ENCODE results near the gene RNF149.
A peak's percentile ranks its signal among the peaks of the same experiment; 100 is the strongest.

Gene RNF149

DNA sequence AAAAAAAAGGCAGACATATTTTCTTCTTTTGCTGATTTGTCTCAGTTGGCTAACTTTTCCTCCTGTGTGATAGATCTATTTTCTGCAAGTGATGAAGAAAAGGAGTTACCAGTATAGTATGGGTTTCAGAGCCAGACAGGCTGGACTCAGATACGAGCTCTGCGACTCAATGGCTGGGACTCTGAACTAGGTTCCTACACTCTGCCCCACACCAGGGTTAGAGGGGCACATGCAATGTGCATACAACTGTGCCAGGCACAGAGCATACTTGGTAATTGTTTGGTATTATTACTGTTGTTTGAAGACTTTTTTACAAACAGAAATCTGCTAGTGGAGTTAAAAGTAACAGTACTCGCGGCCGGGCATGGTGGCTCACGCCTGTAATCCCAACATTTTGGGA lies 21.8 kb downstream of the RNF149 start:
- no peak for DNase-seq (ENCODE audit: insufficient read length)
- TF ChIP-seq TAF1 (IDR thresholded peaks at IDR 0.05; ENCODE audit: borderline replicate concordance, low read depth, low read length) = no peak
- no peak for TF ChIP-seq POLR2A (IDR thresholded peaks at IDR 0.05; ENCODE audit: low read depth, low read length)
- no peak for TF ChIP-seq POLR2AphosphoS5 (IDR thresholded peaks at IDR 0.05; ENCODE audit: low read depth, low read length)
- no peak for FAIRE-seq

DNA sequence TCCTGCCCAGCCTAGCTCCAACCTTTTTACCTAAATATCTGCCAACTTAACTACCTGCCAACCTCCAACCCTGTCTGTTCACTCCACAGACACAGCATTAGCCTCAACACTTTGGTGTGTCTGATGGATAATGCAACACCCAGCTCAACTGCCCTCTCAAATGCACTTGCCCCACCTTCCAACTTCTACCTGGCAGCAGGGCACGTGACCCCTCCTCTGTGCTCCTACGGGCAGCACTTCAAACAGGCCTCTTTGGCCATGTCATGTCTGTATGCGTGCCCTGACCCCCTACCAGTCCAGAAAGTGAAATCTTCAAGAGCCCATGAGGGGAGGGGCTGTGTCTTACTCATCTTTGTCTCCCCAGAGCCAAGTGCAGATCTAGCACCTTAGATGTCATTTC lies 25.5 kb downstream of the RNF149 start:
- DNase-seq (ENCODE audit: insufficient read length) (no peak), FAIRE-seq (no peak)
- no peak for TF ChIP-seq TAF1 (IDR thresholded peaks at IDR 0.05; ENCODE audit: borderline replicate concordance, low read depth, low read length)
- TF ChIP-seq POLR2AphosphoS5 (IDR thresholded peaks at IDR 0.05; ENCODE audit: low read depth, low read length) = no peak
- no peak for TF ChIP-seq POLR2A (IDR thresholded peaks at IDR 0.05; ENCODE audit: low read depth, low read length)

DNA sequence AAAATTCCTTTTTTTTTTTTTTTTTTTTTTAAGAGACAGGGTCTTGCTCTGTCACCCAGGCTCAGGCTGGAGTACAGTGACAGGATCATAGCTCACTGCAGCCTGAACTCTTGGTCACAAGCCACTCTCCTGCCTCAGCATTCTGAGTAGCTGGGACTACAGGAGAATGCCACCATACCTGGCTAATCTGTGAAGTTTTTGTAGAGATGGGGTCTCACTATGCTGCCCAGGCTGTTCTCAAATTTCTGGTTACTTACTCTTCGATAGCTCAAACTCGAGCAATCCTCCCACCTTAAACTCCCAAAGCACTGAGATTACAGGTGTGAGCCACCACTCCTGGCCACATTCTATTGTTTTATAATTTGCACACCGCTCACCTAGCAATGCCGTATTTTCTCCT lies 27.0 kb downstream of the RNF149 start:
- FAIRE-seq = no peak

DNA sequence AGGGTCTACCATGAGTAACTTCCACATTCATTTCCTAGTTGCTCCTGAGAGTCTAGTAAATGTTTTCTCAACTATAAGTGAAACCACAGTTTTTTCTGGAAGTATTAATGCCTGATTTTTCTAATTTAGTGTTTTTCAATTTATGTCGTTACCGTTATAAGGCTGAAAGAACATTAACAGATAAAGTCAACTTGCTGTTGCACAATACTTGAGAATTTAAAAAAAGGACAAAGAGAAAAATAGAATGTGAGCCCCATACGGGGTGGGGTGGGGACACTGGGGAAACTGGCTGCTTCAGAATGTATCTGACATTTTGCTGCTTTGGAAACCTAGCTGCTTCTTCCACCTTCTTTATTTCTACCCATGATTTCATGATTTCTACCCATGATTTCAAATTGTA lies 29.6 kb downstream of the RNF149 start:
- no peak for FAIRE-seq
- DNase-seq (ENCODE audit: insufficient read length) = no peak
- TF ChIP-seq TAF1 (IDR thresholded peaks at IDR 0.05; ENCODE audit: borderline replicate concordance, low read depth, low read length) (no peak), POLR2AphosphoS5 (IDR thresholded peaks at IDR 0.05; ENCODE audit: low read depth, low read length) (no peak), POLR2A (IDR thresholded peaks at IDR 0.05; ENCODE audit: low read depth, low read length) (no peak)

More for the DNA sequence above, 27.0 kb downstream of the RNF149 start:
- no peak for TF ChIP-seq POLR2A (IDR thresholded peaks at IDR 0.05; ENCODE audit: low read depth, low read length)
- no peak for TF ChIP-seq POLR2AphosphoS5 (IDR thresholded peaks at IDR 0.05; ENCODE audit: low read depth, low read length)
- no peak for DNase-seq (ENCODE audit: insufficient read length)

DNA sequence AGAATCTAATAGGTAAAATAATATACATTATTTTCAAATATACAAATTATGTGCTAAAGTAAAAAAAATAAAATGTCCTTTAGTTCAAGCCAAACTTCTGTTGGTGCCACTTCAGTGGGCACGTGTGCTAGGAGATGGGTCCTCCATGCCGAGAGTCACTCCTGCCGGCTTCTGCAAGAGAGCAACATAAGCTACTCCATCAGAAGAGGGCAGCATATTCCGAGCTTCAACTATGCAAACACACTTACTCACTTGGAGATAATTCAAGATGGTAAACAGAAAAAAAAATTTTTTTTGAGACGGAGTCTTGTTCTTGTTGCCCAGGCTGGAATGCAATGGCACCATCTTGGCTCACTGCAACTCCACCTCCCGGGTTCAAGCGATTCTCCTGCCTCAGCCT lies 31.4 kb downstream of the RNF149 start:
- TF ChIP-seq TAF1 (IDR thresholded peaks at IDR 0.05; ENCODE audit: borderline replicate concordance, low read depth, low read length) (no peak), POLR2AphosphoS5 (IDR thresholded peaks at IDR 0.05; ENCODE audit: low read depth, low read length) (no peak), POLR2A (IDR thresholded peaks at IDR 0.05; ENCODE audit: low read depth, low read length) (no peak)
- FAIRE-seq (no peak), DNase-seq (ENCODE audit: insufficient read length) (no peak)

DNA sequence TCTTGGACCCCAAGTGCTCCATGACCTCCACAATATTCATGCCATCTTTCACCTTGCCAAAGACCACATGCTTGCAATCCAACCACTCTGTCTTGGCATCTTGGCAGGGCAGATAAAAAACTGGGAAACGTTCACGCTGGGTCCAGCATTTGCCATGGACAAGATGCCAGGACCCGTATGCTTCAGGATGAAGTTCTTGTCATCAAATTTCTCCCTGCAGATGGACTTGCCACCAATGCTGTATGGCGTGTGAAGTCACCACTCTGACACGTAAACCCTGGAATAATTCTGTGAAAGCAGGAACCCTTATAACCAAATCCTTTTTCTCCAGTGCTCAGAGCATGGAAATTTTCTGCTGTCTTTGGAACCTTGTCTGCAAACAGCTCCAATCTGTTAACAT lies 34.4 kb downstream of the RNF149 start:
- FAIRE-seq (no peak), DNase-seq (ENCODE audit: insufficient read length) (no peak)
- no peak for TF ChIP-seq POLR2A (IDR thresholded peaks at IDR 0.05; ENCODE audit: low read depth, low read length)
- TF ChIP-seq POLR2AphosphoS5 (IDR thresholded peaks at IDR 0.05; ENCODE audit: low read depth, low read length) = no peak
- no peak for TF ChIP-seq TAF1 (IDR thresholded peaks at IDR 0.05; ENCODE audit: borderline replicate concordance, low read depth, low read length)

DNA sequence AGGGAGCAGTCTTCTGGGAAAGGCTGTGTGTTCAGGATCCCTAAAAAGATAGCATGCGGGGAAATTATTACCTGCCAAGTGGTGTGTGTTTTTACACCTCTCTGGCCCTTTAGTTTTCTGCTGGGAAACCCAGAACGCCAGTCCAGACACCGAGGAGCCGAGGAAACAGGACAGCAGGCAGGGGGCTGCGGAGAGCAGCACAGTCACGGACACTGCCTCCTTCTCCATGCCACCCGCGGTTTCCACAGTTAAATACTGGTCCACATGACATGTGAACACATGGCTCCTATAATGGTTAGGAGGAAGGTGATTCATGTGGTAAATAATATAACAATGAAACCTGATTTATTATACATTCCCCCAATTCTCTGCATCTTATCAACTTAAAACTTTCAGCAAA lies 35.4 kb downstream of the RNF149 start:
- DNase-seq (ENCODE audit: insufficient read length) (no peak), FAIRE-seq (no peak)
- TF ChIP-seq POLR2AphosphoS5 (IDR thresholded peaks at IDR 0.05; ENCODE audit: low read depth, low read length) (no peak), POLR2A (IDR thresholded peaks at IDR 0.05; ENCODE audit: low read depth, low read length) (no peak), TAF1 (IDR thresholded peaks at IDR 0.05; ENCODE audit: borderline replicate concordance, low read depth, low read length) (no peak)

DNA sequence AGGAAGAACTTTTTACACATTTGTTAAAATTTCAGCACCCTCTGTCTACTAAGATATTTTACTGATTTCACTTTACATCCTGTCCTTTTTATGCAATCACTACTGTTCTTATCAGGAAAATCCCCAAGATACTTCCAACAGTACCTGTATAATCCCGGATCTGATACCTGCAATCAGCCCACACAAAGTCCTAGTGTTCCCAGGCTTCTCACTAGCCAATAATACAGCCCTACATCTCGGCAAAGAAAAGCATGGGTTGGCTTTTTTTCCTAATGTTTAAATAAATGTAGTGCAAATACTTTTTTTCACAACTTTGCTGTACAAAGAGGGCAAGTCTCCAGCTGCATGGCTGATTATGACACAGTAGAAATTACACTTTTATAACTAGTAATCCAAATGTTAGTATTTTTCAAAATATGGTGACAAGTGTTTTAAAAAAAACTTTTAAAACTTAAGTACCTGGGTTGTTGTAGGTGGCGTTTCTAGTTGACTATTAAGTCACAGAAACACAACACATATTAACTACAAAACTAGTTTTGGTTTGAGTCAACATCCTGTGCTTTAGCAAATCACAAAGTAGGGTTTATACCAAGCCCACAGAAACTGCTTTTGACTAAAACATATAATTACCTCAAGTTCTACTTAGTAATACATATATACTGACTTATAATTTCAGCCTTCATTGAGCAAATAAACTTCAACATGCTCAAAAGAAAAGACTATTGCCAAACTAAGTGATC lies 36.3 kb downstream of the RNF149 start:
- DNase-seq (ENCODE audit: insufficient read length) = peak; percentile 33
- TF ChIP-seq POLR2AphosphoS5 (IDR thresholded peaks at IDR 0.05; ENCODE audit: low read depth, low read length) = no peak
- TF ChIP-seq TAF1 (IDR thresholded peaks at IDR 0.05; ENCODE audit: borderline replicate concordance, low read depth, low read length) = no peak
- TF ChIP-seq POLR2A (IDR thresholded peaks at IDR 0.05; ENCODE audit: low read depth, low read length) = no peak
- FAIRE-seq = peak; percentile 27

DNA sequence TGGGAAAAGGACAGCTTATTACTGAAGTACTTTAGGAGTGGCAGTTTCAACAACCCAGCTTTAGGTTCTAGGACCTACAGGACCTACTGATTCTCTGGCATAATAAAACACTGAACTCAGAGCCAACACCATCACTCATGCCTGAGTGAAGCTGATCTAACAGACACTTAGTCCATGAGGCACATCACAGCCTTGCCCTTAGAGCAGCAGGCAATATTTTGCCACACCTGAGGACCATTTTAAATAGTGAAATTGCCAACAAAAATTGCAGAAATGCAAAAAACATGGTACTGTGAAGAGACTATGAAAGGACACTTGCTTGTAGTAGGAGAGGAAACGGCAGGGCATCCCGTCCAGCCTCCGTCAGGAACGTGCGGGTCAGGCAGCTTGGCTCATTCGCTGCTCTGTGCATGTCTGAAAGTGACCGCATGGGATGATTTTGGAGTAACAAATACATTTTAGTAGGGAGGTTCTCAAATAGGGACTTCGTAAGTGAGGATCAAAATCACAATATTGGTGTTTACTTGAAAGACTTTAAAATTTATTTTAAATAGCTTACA lies 37.7 kb downstream of the RNF149 start:
- no peak for DNase-seq (ENCODE audit: insufficient read length)
- FAIRE-seq = no peak
- TF ChIP-seq TAF1 (IDR thresholded peaks at IDR 0.05; ENCODE audit: borderline replicate concordance, low read depth, low read length) (no peak), POLR2A (IDR thresholded peaks at IDR 0.05; ENCODE audit: low read depth, low read length) (no peak), POLR2AphosphoS5 (IDR thresholded peaks at IDR 0.05; ENCODE audit: low read depth, low read length) (no peak; the same call in 1 of the 2 replicates)

DNA sequence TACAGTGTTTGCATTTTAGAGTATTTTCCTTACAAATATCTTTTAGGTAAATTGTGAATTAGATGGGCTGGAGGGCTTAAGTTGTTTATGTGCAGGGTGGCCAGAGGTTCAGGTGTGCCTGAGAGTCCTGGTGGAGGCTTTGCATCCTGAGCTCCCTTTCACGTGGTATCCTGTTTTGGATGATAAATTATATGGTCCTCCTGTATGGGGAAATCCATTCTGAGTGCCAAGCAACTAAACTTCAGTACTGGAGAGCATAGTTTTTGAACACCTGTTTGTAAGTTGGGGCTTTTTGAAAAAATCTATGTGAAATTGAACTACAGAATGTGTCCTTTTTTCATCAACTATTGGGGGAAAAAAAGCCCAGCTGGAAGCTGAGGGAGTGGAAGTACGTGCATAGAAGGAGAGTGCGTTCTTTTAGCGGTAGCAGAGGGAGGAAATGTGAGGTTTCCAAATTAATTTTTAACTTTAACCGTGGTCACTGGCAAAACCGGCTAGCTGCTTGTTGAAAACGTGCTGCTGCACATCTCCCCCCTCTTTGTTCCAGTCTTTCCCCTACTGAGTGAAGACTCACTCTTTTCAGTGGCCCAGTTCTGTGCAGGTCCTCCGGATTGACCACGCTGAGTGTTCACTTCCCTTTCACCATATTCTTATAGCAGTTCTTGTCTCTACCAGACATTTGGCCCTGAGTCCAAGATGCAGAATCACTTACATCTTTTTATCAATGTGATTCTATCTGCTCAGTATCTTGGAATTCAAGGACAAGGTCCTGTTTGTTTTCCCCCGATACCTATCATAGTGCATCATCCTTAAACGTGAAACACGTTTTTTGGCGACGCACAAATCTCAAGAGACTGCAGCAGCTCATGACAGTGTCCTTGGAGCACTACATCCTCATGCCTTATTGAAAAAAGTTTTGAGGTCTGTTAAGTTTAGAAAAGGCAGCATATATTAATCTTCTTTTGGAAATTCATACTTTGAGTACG lies 40.5 kb downstream of the RNF149 start:
- TF ChIP-seq POLR2A (IDR thresholded peaks at IDR 0.05; ENCODE audit: low read depth, low read length) (no peak), TAF1 (IDR thresholded peaks at IDR 0.05; ENCODE audit: borderline replicate concordance, low read depth, low read length) (no peak)
- DNase-seq (ENCODE audit: insufficient read length) (no peak), FAIRE-seq (no peak)

DNA sequence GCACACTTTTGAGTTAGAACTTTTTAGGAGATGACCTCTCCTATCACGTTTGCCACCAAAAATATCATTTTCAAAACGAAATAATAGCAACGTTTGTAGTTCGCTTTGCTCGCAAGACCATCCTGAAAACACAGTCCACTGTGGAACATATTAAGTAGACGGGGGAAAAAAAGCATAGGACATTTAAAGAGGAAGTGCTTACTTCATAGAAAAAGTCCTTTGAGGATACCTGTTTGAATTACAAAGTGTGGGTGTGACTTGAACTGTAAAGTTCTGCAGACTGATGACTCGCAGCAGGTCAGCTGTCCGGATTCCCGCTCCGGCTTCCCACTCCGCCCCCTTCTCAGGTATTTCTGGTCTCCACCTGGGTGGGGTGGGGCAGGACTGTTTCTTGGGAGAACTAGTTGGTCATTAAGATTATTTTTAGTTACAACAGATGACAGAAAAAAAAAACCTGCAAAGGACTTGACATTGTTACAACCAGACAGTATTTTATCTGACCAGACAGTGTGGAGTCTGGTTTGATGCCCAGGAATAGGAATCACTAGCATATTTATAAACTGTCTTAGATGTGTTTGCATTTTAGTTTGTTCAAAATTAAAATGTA lies 42.5 kb downstream of the RNF149 start:
- DNase-seq (ENCODE audit: insufficient read length) = no peak
- FAIRE-seq = no peak
- TF ChIP-seq POLR2AphosphoS5 (IDR thresholded peaks at IDR 0.05; ENCODE audit: low read depth, low read length) = no peak
- no peak for TF ChIP-seq POLR2A (IDR thresholded peaks at IDR 0.05; ENCODE audit: low read depth, low read length)
- TF ChIP-seq TAF1 (IDR thresholded peaks at IDR 0.05; ENCODE audit: borderline replicate concordance, low read depth, low read length) = no peak

Data from GM12892 (cell line).